ENCODE data around the gene WNT10A.
A peak's percentile ranks its signal among the peaks of the same experiment; 100 is the strongest.

WNT10A gene

GRCh38 chr2:218899147-218899546 lies 18.5 kb downstream of the WNT10A start:
- H3K36me3 ChIP-seq (ENCODE audit: control insufficient read depth in 1 of 2, insufficient read depth in 2 of 2, low read length in 2 of 2) = no peaks in the 10 kb centered on the region
- no peaks in the 10 kb centered on the region for H3K9me3 ChIP-seq (ENCODE audit: control insufficient read depth in 1 of 2, low read length in 2 of 2)
- no peak overlapping the region for H3K9ac ChIP-seq (ENCODE audit: low read depth in 1 of 2, low read length in 2 of 2)
- H3K27me3 ChIP-seq (ENCODE audit: control insufficient read depth in 1 of 2, insufficient read depth in 2 of 2, low read length in 2 of 2) = peaks cover 55 to 64% of the 10 kb centered on the region in 2 donors
- no peak overlapping the region for H3K27ac ChIP-seq (ENCODE audit: low read depth, low read length)
- peaks cover 39 to 43% of the 10 kb centered on the region in 2 donors for H3K4me1 ChIP-seq (ENCODE audit: control insufficient read depth in 1 of 2, insufficient read depth in 2 of 2, low read length in 2 of 2)
- no peak overlapping the region for H3K4me3 ChIP-seq (ENCODE audit: low read depth in 1 of 2, low read length in 2 of 2)

- Histone ChIP-seq H3K27me3 (ENCODE audit: control insufficient read depth in 1 of 2, insufficient read depth in 2 of 2, low read length in 2 of 2) (peaks cover 37% of the 10 kb centered on the region in 2 donors), H3K9ac (ENCODE audit: low read depth in 1 of 2, low read length in 2 of 2) (no peak overlapping the region), H3K9me3 (ENCODE audit: control insufficient read depth in 1 of 2, low read length in 2 of 2) (no peaks in the 10 kb centered on the region), H3K36me3 (ENCODE audit: control insufficient read depth in 1 of 2, insufficient read depth in 2 of 2, low read length in 2 of 2) (no peaks in the 10 kb centered on the region), H3K27ac (ENCODE audit: low read depth, low read length) (no peak overlapping the region), H3K4me3 (ENCODE audit: low read depth in 1 of 2, low read length in 2 of 2) (no peak overlapping the region), H3K4me1 (ENCODE audit: control insufficient read depth in 1 of 2, insufficient read depth in 2 of 2, low read length in 2 of 2) (peaks cover 13% of the 10 kb centered on the region in 2 donors)
Measured at GRCh38 chr2:218902427-218902826, 21.8 kb downstream of the WNT10A start.

- no peak overlapping the region for H3K27ac ChIP-seq (ENCODE audit: low read depth, low read length)
- H3K4me3 ChIP-seq (ENCODE audit: low read depth in 1 of 2, low read length in 2 of 2) = no peak overlapping the region
- no peaks in the 10 kb centered on the region for H3K36me3 ChIP-seq (ENCODE audit: control insufficient read depth in 1 of 2, insufficient read depth in 2 of 2, low read length in 2 of 2)
- no peak overlapping the region for H3K9ac ChIP-seq (ENCODE audit: low read depth in 1 of 2, low read length in 2 of 2)
- H3K27me3 ChIP-seq (ENCODE audit: control insufficient read depth in 1 of 2, insufficient read depth in 2 of 2, low read length in 2 of 2) = peaks cover 20 to 21% of the 10 kb centered on the region in 2 donors
- H3K9me3 ChIP-seq (ENCODE audit: control insufficient read depth in 1 of 2, low read length in 2 of 2) = no peaks in the 10 kb centered on the region
- H3K4me1 ChIP-seq (ENCODE audit: control insufficient read depth in 1 of 2, insufficient read depth in 2 of 2, low read length in 2 of 2) = peaks cover under 1 to 11% of the 10 kb centered on the region in 2 donors
Measured at GRCh38 chr2:218904176-218904575, 23.5 kb downstream of the WNT10A start.

- Histone ChIP-seq H3K27ac (ENCODE audit: low read depth, low read length) (no peak overlapping the region), H3K36me3 (ENCODE audit: control insufficient read depth in 1 of 2, insufficient read depth in 2 of 2, low read length in 2 of 2) (no peaks in the 10 kb centered on the region), H3K9me3 (ENCODE audit: control insufficient read depth in 1 of 2, low read length in 2 of 2) (no peaks in the 10 kb centered on the region), H3K9ac (ENCODE audit: low read depth in 1 of 2, low read length in 2 of 2) (peak overlapping the region; percentile 59 to 67), H3K4me1 (ENCODE audit: control insufficient read depth in 1 of 2, insufficient read depth in 2 of 2, low read length in 2 of 2) (peaks cover 7 to 16% of the 10 kb centered on the region in 2 donors), H3K27me3 (ENCODE audit: control insufficient read depth in 1 of 2, insufficient read depth in 2 of 2, low read length in 2 of 2) (peaks cover 5% of the 10 kb centered on the region in 2 donors), H3K4me3 (ENCODE audit: low read depth in 1 of 2, low read length in 2 of 2) (peak overlapping the region; percentile 79 to 82)
Measured at GRCh38 chr2:218908721-218909619, 28.3 kb downstream of the WNT10A start.

GRCh38 chr2:218910741-218911140 lies 30.1 kb downstream of the WNT10A start:
- Histone ChIP-seq H3K9me3 (ENCODE audit: control insufficient read depth in 1 of 2, low read length in 2 of 2) (no peaks in the 10 kb centered on the region), H3K36me3 (ENCODE audit: control insufficient read depth in 1 of 2, insufficient read depth in 2 of 2, low read length in 2 of 2) (no peaks in the 10 kb centered on the region), H3K27ac (ENCODE audit: low read depth, low read length) (no peak overlapping the region), H3K9ac (ENCODE audit: low read depth in 1 of 2, low read length in 2 of 2) (no peak overlapping the region), H3K4me1 (ENCODE audit: control insufficient read depth in 1 of 2, insufficient read depth in 2 of 2, low read length in 2 of 2) (peaks cover 7 to 16% of the 10 kb centered on the region in 2 donors), H3K4me3 (ENCODE audit: low read depth in 1 of 2, low read length in 2 of 2) (no peak overlapping the region), H3K27me3 (ENCODE audit: control insufficient read depth in 1 of 2, insufficient read depth in 2 of 2, low read length in 2 of 2) (peaks cover 0 to 5% of the 10 kb centered on the region in 2 donors)

- no peaks in the 10 kb centered on the region for H3K27me3 ChIP-seq (ENCODE audit: control insufficient read depth in 1 of 2, insufficient read depth in 2 of 2, low read length in 2 of 2)
- no peaks in the 10 kb centered on the region for H3K4me1 ChIP-seq (ENCODE audit: control insufficient read depth in 1 of 2, insufficient read depth in 2 of 2, low read length in 2 of 2)
- H3K9ac ChIP-seq (ENCODE audit: low read depth in 1 of 2, low read length in 2 of 2) = no peak overlapping the region
- H3K9me3 ChIP-seq (ENCODE audit: control insufficient read depth in 1 of 2, low read length in 2 of 2) = peaks cover 0 to 5% of the 10 kb centered on the region in 2 donors
- H3K4me3 ChIP-seq (ENCODE audit: low read depth in 1 of 2, low read length in 2 of 2) = no peak overlapping the region
- H3K27ac ChIP-seq (ENCODE audit: low read depth, low read length) = no peak overlapping the region
- no peaks in the 10 kb centered on the region for H3K36me3 ChIP-seq (ENCODE audit: control insufficient read depth in 1 of 2, insufficient read depth in 2 of 2, low read length in 2 of 2)
Measured at GRCh38 chr2:218920504-218920903, 39.9 kb downstream of the WNT10A start.

- Histone ChIP-seq H3K36me3 (ENCODE audit: control insufficient read depth in 1 of 2, insufficient read depth in 2 of 2, low read length in 2 of 2) (no peaks in the 10 kb centered on the region), H3K27ac (ENCODE audit: low read depth, low read length) (no peak overlapping the region), H3K4me1 (ENCODE audit: control insufficient read depth in 1 of 2, insufficient read depth in 2 of 2, low read length in 2 of 2) (no peaks in the 10 kb centered on the region), H3K9me3 (ENCODE audit: control insufficient read depth in 1 of 2, low read length in 2 of 2) (peaks cover 0 to 5% of the 10 kb centered on the region in 2 donors), H3K4me3 (ENCODE audit: low read depth in 1 of 2, low read length in 2 of 2) (no peak overlapping the region), H3K27me3 (ENCODE audit: control insufficient read depth in 1 of 2, insufficient read depth in 2 of 2, low read length in 2 of 2) (peaks cover 3 to 6% of the 10 kb centered on the region in 2 donors), H3K9ac (ENCODE audit: low read depth in 1 of 2, low read length in 2 of 2) (no peak overlapping the region)
Measured at GRCh38 chr2:218924757-218925156, 44.1 kb downstream of the WNT10A start.

- no peaks in the 10 kb centered on the region for H3K36me3 ChIP-seq (ENCODE audit: control insufficient read depth in 1 of 2, insufficient read depth in 2 of 2, low read length in 2 of 2)
- H3K27me3 ChIP-seq (ENCODE audit: control insufficient read depth in 1 of 2, insufficient read depth in 2 of 2, low read length in 2 of 2) = peaks cover 3 to 6% of the 10 kb centered on the region in 2 donors
Measured at GRCh38 chr2:218925434-218925833, 44.8 kb downstream of the WNT10A start.

GRCh38 chr2:218927422-218927821 lies 46.8 kb downstream of the WNT10A start:
- Histone ChIP-seq H3K27ac (ENCODE audit: low read depth, low read length) (no peak overlapping the region), H3K4me3 (ENCODE audit: low read depth in 1 of 2, low read length in 2 of 2) (no peak overlapping the region), H3K36me3 (ENCODE audit: control insufficient read depth in 1 of 2, insufficient read depth in 2 of 2, low read length in 2 of 2) (no peaks in the 10 kb centered on the region), H3K4me1 (ENCODE audit: control insufficient read depth in 1 of 2, insufficient read depth in 2 of 2, low read length in 2 of 2) (no peaks in the 10 kb centered on the region), H3K9me3 (ENCODE audit: control insufficient read depth in 1 of 2, low read length in 2 of 2) (peaks cover 0 to 5% of the 10 kb centered on the region in 2 donors), H3K9ac (ENCODE audit: low read depth in 1 of 2, low read length in 2 of 2) (no peak overlapping the region), H3K27me3 (ENCODE audit: control insufficient read depth in 1 of 2, insufficient read depth in 2 of 2, low read length in 2 of 2) (peaks cover 3 to 6% of the 10 kb centered on the region in 2 donors)

More at GRCh38 chr2:218925434-218925833, 44.8 kb downstream of the WNT10A start:
- H3K4me1 ChIP-seq (ENCODE audit: control insufficient read depth in 1 of 2, insufficient read depth in 2 of 2, low read length in 2 of 2) = no peaks in the 10 kb centered on the region
- no peak overlapping the region for H3K4me3 ChIP-seq (ENCODE audit: low read depth in 1 of 2, low read length in 2 of 2)
- H3K9me3 ChIP-seq (ENCODE audit: control insufficient read depth in 1 of 2, low read length in 2 of 2) = peaks cover 0 to 5% of the 10 kb centered on the region in 2 donors
- no peak overlapping the region for H3K27ac ChIP-seq (ENCODE audit: low read depth, low read length)
- H3K9ac ChIP-seq (ENCODE audit: low read depth in 1 of 2, low read length in 2 of 2) = no peak overlapping the region

GRCh38 chr2:218927876-218928275 lies 47.2 kb downstream of the WNT10A start:
- Histone ChIP-seq H3K4me3 (ENCODE audit: low read depth in 1 of 2, low read length in 2 of 2) (no peak overlapping the region), H3K4me1 (ENCODE audit: control insufficient read depth in 1 of 2, insufficient read depth in 2 of 2, low read length in 2 of 2) (no peaks in the 10 kb centered on the region), H3K27ac (ENCODE audit: low read depth, low read length) (no peak overlapping the region), H3K36me3 (ENCODE audit: control insufficient read depth in 1 of 2, insufficient read depth in 2 of 2, low read length in 2 of 2) (no peaks in the 10 kb centered on the region), H3K9ac (ENCODE audit: low read depth in 1 of 2, low read length in 2 of 2) (no peak overlapping the region), H3K27me3 (ENCODE audit: control insufficient read depth in 1 of 2, insufficient read depth in 2 of 2, low read length in 2 of 2) (peaks cover 3 to 6% of the 10 kb centered on the region in 2 donors), H3K9me3 (ENCODE audit: control insufficient read depth in 1 of 2, low read length in 2 of 2) (peaks cover 0 to 5% of the 10 kb centered on the region in 2 donors)
